22Rv1 (cell line): ENCODE measurements around the gene CRYBB3.

Experiments
- CTCF ChIP-seq: fragments of 450-650 bp; IDR thresholded peaks from 2 replicates; pipeline ENCODE4 v1.5.1; 2017; ENCODE audit warnings: mild to moderate bottlenecking
- ZFX ChIP-seq: fragments of 450-650 bp; IDR thresholded peaks from 2 replicates; pipeline ENCODE4 v1.6.1; 2017; ENCODE audit warnings: antibody characterized with exemption, borderline replicate concordance

- TF ChIP-seq CTCF (no peak), ZFX (no peak)
Measured at GRCh38 chr22:25232301-25232700, 32.6 kb downstream of the CRYBB3 start.
